WERI-Rb-1 (cell line): ENCODE results near the gene KIAA1755.

Experiments used
- DNase-seq: peaks from one replicate; pipeline ENCODE4 v3.0.0-alpha.2; 2020
- H3K27ac ChIP-seq: fragments of 250-450 bp; sonication (Bioruptor Pico); 2 replicates; pipeline ENCODE4 v1.5.1; 2020; ENCODE audit warnings: mild to moderate bottlenecking, moderate library complexity
- H3K27me3 ChIP-seq: fragments of 250-450 bp; sonication (Bioruptor Pico); 2 replicates; pipeline ENCODE4 v1.5.1; 2021; ENCODE audit warnings: mild to moderate bottlenecking, low read depth, moderate library complexity; ENCODE audit not compliant: insufficient read depth, severe bottlenecking
- H3K36me3 ChIP-seq: fragments of 250-450 bp; sonication (Bioruptor Pico); 2 replicates; pipeline ENCODE4 v1.5.1; 2020; ENCODE audit warnings: mild to moderate bottlenecking, moderate library complexity
- H3K4me3 ChIP-seq: 2 replicates; pipeline ENCODE4 v1.5.1; 2011; ENCODE audit warnings: low read depth, mild to moderate bottlenecking, control low read depth, low read length
- H3K9me3 ChIP-seq: fragments of 250-450 bp; sonication (Bioruptor Pico); 2 replicates; pipeline ENCODE4 v1.5.1; 2021; ENCODE audit warnings: mild to moderate bottlenecking, moderate library complexity; ENCODE audit not compliant: severe bottlenecking
- TF ChIP-seq, protein P1 (sequence below): IDR thresholded peaks from 2 replicates; pipeline ENCODE4 v1.5.1; 2011; ENCODE audit warnings: low read depth, mild to moderate bottlenecking, control low read depth, inconsistent platforms, low read length

The KIAA1755 gene

DNA sequence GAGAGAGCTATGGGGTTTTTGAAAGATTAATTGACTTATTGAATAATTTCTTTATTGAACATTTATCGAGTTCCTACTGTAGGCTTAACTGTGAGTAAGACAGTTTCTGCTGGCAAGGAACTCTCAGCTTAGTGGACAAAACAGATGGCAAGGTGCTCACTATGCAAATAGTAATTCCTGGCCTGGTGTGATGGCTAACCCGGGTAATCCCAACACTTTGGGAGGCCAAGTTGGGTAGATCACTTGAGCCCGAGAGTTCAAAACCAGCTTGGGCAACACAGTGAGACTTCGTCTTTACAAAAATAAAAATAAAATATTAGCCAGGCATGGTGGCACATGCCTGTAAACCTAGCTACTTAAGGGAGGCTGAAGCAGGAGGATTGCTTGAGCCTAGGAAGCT lies 82.0 kb downstream of the KIAA1755 start:
- peak; percentile 62 for DNase-seq
- Histone ChIP-seq H3K27ac (no peak overlapping the region), H3K4me3 (no peak overlapping the region), H3K9me3 (no peaks in the 10 kb centered on the region), H3K36me3 (no peaks in the 10 kb centered on the region), H3K27me3 (no peaks in the 10 kb centered on the region)
- TF ChIP-seq, protein P1, sequence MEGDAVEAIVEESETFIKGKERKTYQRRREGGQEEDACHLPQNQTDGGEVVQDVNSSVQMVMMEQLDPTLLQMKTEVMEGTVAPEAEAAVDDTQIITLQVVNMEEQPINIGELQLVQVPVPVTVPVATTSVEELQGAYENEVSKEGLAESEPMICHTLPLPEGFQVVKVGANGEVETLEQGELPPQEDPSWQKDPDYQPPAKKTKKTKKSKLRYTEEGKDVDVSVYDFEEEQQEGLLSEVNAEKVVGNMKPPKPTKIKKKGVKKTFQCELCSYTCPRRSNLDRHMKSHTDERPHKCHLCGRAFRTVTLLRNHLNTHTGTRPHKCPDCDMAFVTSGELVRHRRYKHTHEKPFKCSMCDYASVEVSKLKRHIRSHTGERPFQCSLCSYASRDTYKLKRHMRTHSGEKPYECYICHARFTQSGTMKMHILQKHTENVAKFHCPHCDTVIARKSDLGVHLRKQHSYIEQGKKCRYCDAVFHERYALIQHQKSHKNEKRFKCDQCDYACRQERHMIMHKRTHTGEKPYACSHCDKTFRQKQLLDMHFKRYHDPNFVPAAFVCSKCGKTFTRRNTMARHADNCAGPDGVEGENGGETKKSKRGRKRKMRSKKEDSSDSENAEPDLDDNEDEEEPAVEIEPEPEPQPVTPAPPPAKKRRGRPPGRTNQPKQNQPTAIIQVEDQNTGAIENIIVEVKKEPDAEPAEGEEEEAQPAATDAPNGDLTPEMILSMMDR: no peak

DNA sequence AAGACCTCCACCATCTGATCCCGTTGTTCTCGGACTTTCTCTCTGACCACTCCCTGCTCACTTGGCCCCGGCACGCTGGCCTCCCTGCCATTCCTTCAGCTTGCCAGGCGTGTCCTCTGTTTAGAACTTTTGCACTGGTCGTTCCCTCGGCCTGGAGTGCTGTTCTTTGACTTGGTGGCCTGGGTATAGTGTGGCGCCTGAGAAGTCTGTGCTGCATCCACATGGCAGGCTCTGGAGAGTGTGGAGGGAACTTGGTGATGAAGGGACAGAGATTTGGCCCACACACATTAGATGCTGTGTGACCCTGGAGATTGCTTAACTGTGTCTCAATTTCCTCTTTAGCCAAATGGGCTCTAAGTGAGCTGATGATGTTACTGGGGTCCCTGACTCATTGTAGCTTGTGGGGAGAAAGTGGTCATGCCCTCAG lies 82.5 kb downstream of the KIAA1755 start:
- Histone ChIP-seq H3K9me3 (no peaks in the 10 kb centered on the region), H3K36me3 (no peaks in the 10 kb centered on the region), H3K4me3 (no peak overlapping the region), H3K27me3 (no peaks in the 10 kb centered on the region), H3K27ac (no peak overlapping the region; the same call in 1 of the 2 replicates)
- TF ChIP-seq, protein P1: no peak
- DNase-seq: no peak

DNA sequence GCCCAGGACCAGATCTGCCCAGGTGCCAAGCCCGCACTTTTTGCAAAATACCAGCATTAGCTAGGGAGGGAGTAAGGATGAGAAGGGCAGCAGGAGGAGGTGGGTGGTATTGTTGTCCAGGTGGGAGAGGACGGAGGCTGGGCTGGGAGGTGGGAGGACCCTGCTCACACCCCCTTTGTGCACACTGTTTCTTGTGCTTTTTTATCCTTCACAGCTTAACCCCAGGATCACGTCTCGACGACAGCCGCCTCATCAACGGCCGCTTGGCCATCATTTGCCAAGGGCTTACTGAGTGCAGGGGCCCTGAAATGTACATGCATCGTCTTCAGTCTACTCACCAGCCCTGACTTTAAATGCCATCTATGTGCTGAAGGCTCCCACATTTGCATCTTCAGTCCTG lies 83.3 kb downstream of the KIAA1755 start:
- no peaks in the 10 kb centered on the region for H3K27me3 ChIP-seq
- H3K27ac ChIP-seq: no peak overlapping the region
- TF ChIP-seq, protein P1: no peak
- no peaks in the 10 kb centered on the region for H3K36me3 ChIP-seq
- no peak overlapping the region for H3K4me3 ChIP-seq
- no peaks in the 10 kb centered on the region for H3K9me3 ChIP-seq
- no peak for DNase-seq

DNA sequence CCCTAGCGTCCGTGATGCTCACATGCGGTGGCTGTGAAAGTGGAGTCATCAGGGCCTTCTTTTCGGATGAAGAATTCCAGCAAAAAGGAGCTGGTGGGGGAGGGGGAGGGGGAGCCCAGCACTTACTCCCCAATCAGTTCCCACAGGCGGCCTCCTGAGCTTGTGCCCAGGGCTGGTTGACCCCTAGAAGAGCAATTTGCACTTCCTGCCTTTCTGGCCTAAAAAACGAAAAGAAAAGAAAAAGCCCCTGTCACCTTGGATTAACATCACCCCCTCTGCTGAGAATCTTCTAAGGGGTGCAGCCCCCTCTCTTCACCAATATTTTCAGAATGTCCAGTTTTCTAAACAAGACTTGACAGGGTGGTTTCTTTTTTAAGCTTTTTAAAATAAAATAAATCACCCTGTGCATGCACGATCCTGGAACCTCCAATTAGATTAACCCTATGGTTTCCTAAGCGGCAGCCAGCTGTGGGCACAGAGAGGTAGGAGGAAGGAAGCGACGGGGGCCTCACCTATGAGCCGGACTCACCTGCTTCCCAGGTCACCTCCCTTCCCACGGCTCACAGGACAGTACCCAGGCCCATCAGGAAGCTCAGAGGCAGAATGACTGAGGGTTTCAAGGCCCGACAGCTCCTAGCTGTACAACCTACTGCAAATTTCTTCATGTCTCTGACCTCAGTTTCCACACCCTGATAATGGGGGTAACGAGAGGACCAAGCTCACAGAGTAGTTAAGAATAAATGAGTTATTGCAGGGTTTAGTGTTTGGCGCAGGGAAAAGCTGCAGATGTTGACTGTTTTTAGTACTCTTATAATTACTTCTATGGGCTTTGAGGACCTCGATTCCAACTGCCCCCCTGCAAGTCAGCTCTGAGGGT lies 85.0 kb downstream of the KIAA1755 start:
- Histone ChIP-seq H3K27ac (no peak overlapping the region), H3K4me3 (no peak overlapping the region), H3K27me3 (no peaks in the 10 kb centered on the region), H3K9me3 (no peaks in the 10 kb centered on the region), H3K36me3 (no peaks in the 10 kb centered on the region)
- TF ChIP-seq, protein P1: no peak
- no peak for DNase-seq

DNA sequence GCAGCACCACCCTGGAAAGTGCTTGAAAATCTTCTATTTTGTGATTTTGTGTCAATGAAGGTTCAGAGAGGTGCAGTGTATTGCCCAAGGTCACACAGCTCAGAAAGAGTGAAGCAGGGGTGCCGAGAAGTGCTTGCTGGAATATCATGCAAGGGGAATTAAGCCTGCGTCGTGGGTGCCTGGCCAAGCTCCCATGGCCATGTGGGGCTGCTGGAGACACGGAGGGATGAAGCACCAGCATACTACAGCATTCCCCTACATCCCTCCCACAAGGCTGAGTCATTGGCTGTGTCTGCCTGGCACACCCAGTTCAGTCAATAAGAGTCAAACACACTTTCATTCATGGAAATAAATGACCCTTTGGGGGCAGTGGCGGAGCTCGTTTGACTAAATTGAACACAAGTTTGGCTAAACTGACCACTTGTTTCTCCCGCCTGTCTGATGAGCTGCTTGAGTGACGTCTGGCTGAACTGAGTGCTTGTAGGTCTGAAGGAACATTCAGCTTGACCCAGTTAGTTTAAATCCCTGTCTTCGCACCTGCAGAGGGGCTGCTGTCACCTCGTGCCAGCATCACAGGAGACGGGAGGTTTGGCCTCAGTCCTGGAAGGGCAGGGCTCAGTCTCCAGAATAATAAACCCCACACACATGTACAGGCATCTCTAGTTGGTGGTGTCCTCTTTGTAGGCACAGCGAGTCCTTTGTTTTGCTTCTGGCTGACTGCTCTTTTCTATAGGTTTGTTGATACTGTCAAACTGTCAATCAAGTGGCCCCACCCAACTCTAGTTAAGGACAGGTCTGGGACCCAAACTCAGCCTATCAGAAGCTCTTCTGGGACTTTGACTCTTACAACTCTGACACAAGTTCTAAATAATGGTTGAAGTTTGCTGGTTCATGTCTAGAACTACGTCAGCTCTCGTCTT lies 87.0 kb downstream of the KIAA1755 start:
- Histone ChIP-seq H3K27me3 (no peaks in the 10 kb centered on the region), H3K36me3 (no peaks in the 10 kb centered on the region), H3K27ac (no peak overlapping the region), H3K4me3 (no peak overlapping the region), H3K9me3 (no peaks in the 10 kb centered on the region)
- no peak for DNase-seq
- TF ChIP-seq, protein P1: no peak
